HEK293 (cell line): ENCODE measurements around the gene CAMK2N2.
A peak's percentile ranks its signal among the peaks of the same experiment; 100 is the strongest.

ENCODE experiments used
- CTCF ChIA-PET: fragments of 350-600 bp; formaldehyde crosslinking; extraction: SDS; loops from one replicate; lab custom pipeline; 2021; ENCODE audit warnings: antibody characterized with exemption; lab: Yijun Ruan, JAX
- POLR2A ChIA-PET: fragments of 300-600 bp; formaldehyde crosslinking; extraction: SDS; loops from one replicate; lab custom pipeline; 2020; ENCODE audit warnings: antibody characterized with exemption, inconsistent platforms; lab: Yijun Ruan, JAX
- H3K27ac ChIP-seq: fragments of 200-500 bp; sonication (Bioruptor generic); 2 replicates; pipeline ENCODE4 v1.5.1; 2014; ENCODE audit warnings: low read depth, low read length, control low read depth, inconsistent platforms; ENCODE audit errors: extremely low read depth
- H3K36me3 ChIP-seq, 2 experiments: fragments of 200-500 bp in 1 of 2; sonication (Bioruptor generic) in 1 of 2; 1 replicate in 1 of 2; 2 replicates in 1 of 2; pipeline ENCODE4 v1.5.1; 2014 to 2017; ENCODE audit warnings: inconsistent platforms in 2 of 2, low read length in 2 of 2; ENCODE audit not compliant: control insufficient read depth in 2 of 2, insufficient read depth in 1 of 2
- H3K4me1 ChIP-seq: fragments of 200-500 bp; sonication (Bioruptor generic); 2 replicates; pipeline ENCODE4 v1.5.1; 2014; ENCODE audit warnings: mild to moderate bottlenecking, low read length, inconsistent platforms; ENCODE audit not compliant: control insufficient read depth, insufficient read depth
- H3K4me3 ChIP-seq: 2 replicates; pipeline ENCODE4 v1.5.1; 2011; ENCODE audit warnings: low read depth, mild to moderate bottlenecking, control low read depth, low read length, moderate library complexity
- H3K9me3 ChIP-seq: fragments of 200-500 bp; sonication (Bioruptor generic); 2 replicates; pipeline ENCODE4 v1.5.1; 2014; ENCODE audit warnings: low read depth, low read length, inconsistent platforms; ENCODE audit not compliant: control insufficient read depth, insufficient read depth
- BCL11B ChIP-seq: fragments of 450-650 bp; formaldehyde crosslinking; IDR thresholded peaks from 2 replicates; pipeline ENCODE4 v1.5.1; 2016; ENCODE audit warnings: low read depth, missing biosample characterization, missing genetic modification characterization
- GLI2 ChIP-seq: fragments of 450-650 bp; formaldehyde crosslinking; IDR thresholded peaks from 2 replicates; pipeline ENCODE4; 2017; ENCODE audit warnings: missing biosample characterization, missing genetic modification characterization, low read depth, borderline replicate concordance
- GLIS2 ChIP-seq: fragments of 450-650 bp; formaldehyde crosslinking; IDR thresholded peaks from 2 replicates; pipeline ENCODE4 v1.5.1; 2016; ENCODE audit warnings: missing biosample characterization, missing genetic modification characterization
- HOXD13 ChIP-seq: sonication (generic); formaldehyde crosslinking; IDR thresholded peaks from 2 replicates; pipeline ENCODE4 v1.8.0; 2022; ENCODE audit warnings: missing genetic modification reagents, borderline replicate concordance
- KLF16 ChIP-seq: fragments of 450-650 bp; formaldehyde crosslinking; IDR thresholded peaks from 2 replicates; pipeline ENCODE4 v1.5.1; 2017; ENCODE audit warnings: missing biosample characterization, missing genetic modification characterization
- KLF7 ChIP-seq: fragments of 450-650 bp; formaldehyde crosslinking; IDR thresholded peaks from 2 replicates; pipeline ENCODE4 v1.5.1; 2016; ENCODE audit warnings: missing biosample characterization, missing genetic modification characterization, borderline replicate concordance
- RBAK ChIP-seq: fragments of 450-650 bp; formaldehyde crosslinking; IDR thresholded peaks from 2 replicates; pipeline ENCODE4 v1.5.1; 2016; ENCODE audit warnings: missing biosample characterization, missing genetic modification characterization
- SP3 ChIP-seq: fragments of 450-650 bp; formaldehyde crosslinking; IDR thresholded peaks from 2 replicates; pipeline ENCODE4 v1.5.1; 2016; ENCODE audit warnings: missing biosample characterization, missing genetic modification characterization
- TCF7L2 ChIP-seq: IDR thresholded peaks from 2 replicates; pipeline ENCODE4 v1.6.1; 2011; ENCODE audit warnings: low read depth, mild to moderate bottlenecking, inconsistent platforms, low read length, moderate library complexity, borderline replicate concordance
- ZBTB17 ChIP-seq: fragments of 450-650 bp; formaldehyde crosslinking; IDR thresholded peaks from 2 replicates; pipeline ENCODE4 v1.5.1; 2016; ENCODE audit warnings: missing biosample characterization, missing genetic modification characterization
- ZBTB8A ChIP-seq: fragments of 450-650 bp; formaldehyde crosslinking; IDR thresholded peaks from 2 replicates; pipeline ENCODE4 v1.5.1; 2016; ENCODE audit warnings: missing biosample characterization, missing genetic modification characterization
- ZEB2 ChIP-seq: fragments of 450-650 bp; formaldehyde crosslinking; IDR thresholded peaks from 2 replicates; pipeline ENCODE4 v1.5.1; 2016; ENCODE audit warnings: missing biosample characterization, missing genetic modification characterization
- ZNF10 ChIP-seq: fragments of 450-650 bp; formaldehyde crosslinking; IDR thresholded peaks from 2 replicates; pipeline ENCODE4 v1.5.1; 2017; ENCODE audit warnings: missing biosample characterization, missing genetic modification characterization
- ZNF16 ChIP-seq: fragments of 450-650 bp; formaldehyde crosslinking; IDR thresholded peaks from 2 replicates; pipeline ENCODE4 v1.5.1; 2016; ENCODE audit warnings: low read depth, missing biosample characterization, missing genetic modification characterization
- ZNF169 ChIP-seq: fragments of 450-650 bp; formaldehyde crosslinking; IDR thresholded peaks from 2 replicates; pipeline ENCODE4 v1.5.1; 2016; ENCODE audit warnings: missing biosample characterization, missing genetic modification characterization
- ZNF175 ChIP-seq: fragments of 450-650 bp; formaldehyde crosslinking; IDR thresholded peaks from 2 replicates; pipeline ENCODE4 v1.5.1; 2016; ENCODE audit warnings: missing biosample characterization, missing genetic modification characterization
- ZNF239 ChIP-seq: fragments of 450-650 bp; formaldehyde crosslinking; IDR thresholded peaks from 2 replicates; pipeline ENCODE4 v1.5.1; 2016; ENCODE audit warnings: missing biosample characterization, missing genetic modification characterization
- ZNF266 ChIP-seq: fragments of 450-650 bp; formaldehyde crosslinking; IDR thresholded peaks from 2 replicates; pipeline ENCODE4 v1.5.1; 2016; ENCODE audit warnings: missing biosample characterization, missing genetic modification characterization, low read depth
- ZNF292 ChIP-seq: fragments of 450-650 bp; formaldehyde crosslinking; IDR thresholded peaks from 2 replicates; pipeline ENCODE4 v1.5.1; 2016; ENCODE audit warnings: low read depth, missing biosample characterization, missing genetic modification characterization, borderline replicate concordance
- ZNF350 ChIP-seq: fragments of 450-650 bp; formaldehyde crosslinking; IDR thresholded peaks from 2 replicates; pipeline ENCODE4 v1.5.0; 2017; ENCODE audit warnings: missing biosample characterization, mild to moderate bottlenecking, missing genetic modification characterization
- ZNF394 ChIP-seq: fragments of 450-650 bp; formaldehyde crosslinking; IDR thresholded peaks from 2 replicates; pipeline ENCODE4 v1.5.1; 2016; ENCODE audit warnings: missing biosample characterization, missing genetic modification characterization, mild to moderate bottlenecking, moderate library complexity, borderline replicate concordance
- ZNF404 ChIP-seq: fragments of 450-650 bp; formaldehyde crosslinking; IDR thresholded peaks from 2 replicates; pipeline ENCODE4 v1.5.1; 2017; ENCODE audit warnings: missing biosample characterization, missing genetic modification characterization
- ZNF473 ChIP-seq: fragments of 450-650 bp; formaldehyde crosslinking; IDR thresholded peaks from 2 replicates; pipeline ENCODE4 v1.5.1; 2017; ENCODE audit warnings: missing biosample characterization, missing genetic modification characterization
- ZNF521 ChIP-seq: fragments of 450-650 bp; formaldehyde crosslinking; IDR thresholded peaks from 2 replicates; pipeline ENCODE4 v1.5.1; 2017; ENCODE audit warnings: missing biosample characterization, mild to moderate bottlenecking, missing genetic modification characterization
- ZNF549 ChIP-seq: fragments of 450-650 bp; IDR thresholded peaks from 2 replicates; pipeline ENCODE4 v1.5.1; 2018; ENCODE audit warnings: missing biosample characterization, missing genetic modification characterization, mild to moderate bottlenecking, inconsistent platforms, moderate library complexity
- ZNF677 ChIP-seq: fragments of 450-650 bp; IDR thresholded peaks from 2 replicates; pipeline ENCODE4 v1.5.0; 2018; ENCODE audit warnings: missing biosample characterization, mild to moderate bottlenecking, missing genetic modification characterization, moderate library complexity
- ZNF76 ChIP-seq: fragments of 450-650 bp; formaldehyde crosslinking; IDR thresholded peaks from 2 replicates; pipeline ENCODE4; 2016; ENCODE audit warnings: low read depth, missing biosample characterization, missing genetic modification characterization, borderline replicate concordance
- ZNF768 ChIP-seq: fragments of 450-650 bp; formaldehyde crosslinking; IDR thresholded peaks from 2 replicates; pipeline ENCODE4 v1.5.1; 2018; ENCODE audit warnings: missing biosample characterization, mild to moderate bottlenecking, missing genetic modification characterization
- ZNF785 ChIP-seq: fragments of 450-650 bp; formaldehyde crosslinking; IDR thresholded peaks from 2 replicates; pipeline ENCODE4 v1.5.1; 2016; ENCODE audit warnings: missing biosample characterization, missing genetic modification characterization
- ZSCAN23 ChIP-seq: fragments of 450-650 bp; formaldehyde crosslinking; IDR thresholded peaks from 2 replicates; pipeline ENCODE4 v1.5.1; 2016; ENCODE audit warnings: missing biosample characterization, missing genetic modification characterization
- ZSCAN30 ChIP-seq: fragments of 450-650 bp; IDR thresholded peaks from 2 replicates; pipeline ENCODE4 v1.5.1; 2018; ENCODE audit warnings: missing biosample characterization, mild to moderate bottlenecking, missing genetic modification characterization, moderate library complexity
- TF ChIP-seq, protein P1 (sequence below): fragments of 450-650 bp; formaldehyde crosslinking; IDR thresholded peaks from 2 replicates; pipeline ENCODE4 v1.5.1; 2016; ENCODE audit warnings: missing biosample characterization, missing genetic modification characterization
- TF ChIP-seq, protein P2 (sequence below): fragments of 450-650 bp; formaldehyde crosslinking; IDR thresholded peaks from 2 replicates; pipeline ENCODE4 v1.5.1; 2016; ENCODE audit warnings: missing biosample characterization, missing genetic modification characterization
- TF ChIP-seq, protein P3 (sequence below): fragments of 450-650 bp; formaldehyde crosslinking; IDR thresholded peaks from 2 replicates; pipeline ENCODE4 v1.5.1; 2016; ENCODE audit warnings: missing biosample characterization, missing genetic modification characterization

CAMK2N2 gene

DNA sequence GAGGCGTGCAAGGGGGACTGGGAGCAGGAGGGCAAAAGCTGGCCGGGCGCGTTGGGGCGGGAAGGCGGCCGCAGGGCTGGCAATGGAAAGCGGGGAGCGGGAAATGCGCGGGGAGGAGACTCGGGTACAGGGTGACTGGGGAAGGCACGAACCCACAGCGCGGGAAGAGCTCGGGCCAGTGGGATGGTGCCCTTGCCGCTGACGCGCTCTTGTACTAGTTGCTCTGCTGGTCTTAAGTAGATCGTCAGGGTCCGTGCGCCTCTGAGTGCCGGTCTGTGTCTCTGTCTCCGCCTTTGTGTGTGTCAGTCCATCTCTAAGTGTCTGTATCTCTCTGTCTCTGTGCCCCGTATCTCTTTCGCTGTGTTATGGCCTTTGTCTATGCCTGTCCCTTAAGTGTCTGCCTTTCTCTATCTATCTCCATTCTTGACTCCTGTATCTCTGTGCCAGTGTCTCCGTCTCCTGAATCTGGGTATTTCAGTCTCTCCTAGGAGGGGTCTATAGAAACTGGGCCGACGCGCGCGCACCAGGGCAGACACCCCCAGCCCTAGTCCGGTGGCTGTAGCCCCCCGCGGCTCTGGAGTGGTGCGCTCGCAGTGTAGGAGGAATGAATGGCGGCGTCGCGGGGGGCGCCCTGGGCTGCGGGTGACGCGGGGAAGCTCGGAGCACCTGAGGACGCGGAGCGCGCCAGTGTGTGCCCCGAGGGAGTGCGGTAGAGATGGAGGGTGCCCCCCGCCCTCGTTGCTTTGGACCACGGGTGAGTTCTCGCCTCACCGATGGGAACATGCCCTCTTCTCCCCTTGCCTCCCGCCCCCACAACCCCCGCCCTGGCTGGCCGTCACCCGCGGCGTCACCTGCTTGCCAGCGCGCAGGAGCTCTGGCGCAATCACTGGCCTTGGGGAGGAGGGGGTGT lies 756 bp upstream of the CAMK2N2 start (continued):
- TF ChIP-seq, protein P1, sequence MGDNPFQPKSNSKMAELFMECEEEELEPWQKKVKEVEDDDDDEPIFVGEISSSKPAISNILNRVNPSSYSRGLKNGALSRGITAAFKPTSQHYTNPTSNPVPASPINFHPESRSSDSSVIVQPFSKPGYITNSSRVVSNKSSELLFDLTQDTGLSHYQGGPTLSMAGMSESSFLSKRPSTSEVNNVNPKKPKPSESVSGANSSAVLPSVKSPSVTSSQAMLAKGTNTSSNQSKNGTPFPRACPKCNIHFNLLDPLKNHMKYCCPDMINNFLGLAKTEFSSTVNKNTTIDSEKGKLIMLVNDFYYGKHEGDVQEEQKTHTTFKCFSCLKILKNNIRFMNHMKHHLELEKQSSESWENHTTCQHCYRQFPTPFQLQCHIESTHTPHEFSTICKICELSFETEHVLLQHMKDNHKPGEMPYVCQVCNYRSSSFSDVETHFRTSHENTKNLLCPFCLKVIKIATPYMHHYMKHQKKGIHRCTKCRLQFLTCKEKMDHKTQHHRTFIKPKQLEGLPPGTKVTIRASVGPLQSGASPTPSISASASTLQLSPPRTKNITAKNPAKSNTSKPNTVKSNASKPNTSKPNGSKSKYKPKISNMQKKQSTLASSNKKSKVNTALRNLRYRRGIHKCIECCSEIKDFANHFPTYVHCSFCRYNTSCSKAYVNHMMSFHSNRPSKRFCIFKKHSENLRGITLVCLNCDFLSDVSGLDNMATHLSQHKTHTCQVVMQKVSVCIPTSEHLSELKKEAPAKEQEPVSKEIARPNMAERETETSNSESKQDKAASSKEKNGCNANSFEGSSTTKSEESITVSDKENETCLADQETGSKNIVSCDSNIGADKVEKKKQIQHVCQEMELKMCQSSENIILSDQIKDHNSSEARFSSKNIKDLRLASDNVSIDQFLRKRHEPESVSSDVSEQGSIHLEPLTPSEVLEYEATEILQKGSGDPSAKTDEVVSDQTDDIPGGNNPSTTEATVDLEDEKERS, result no peak
- no peak for TF ChIP-seq TCF7L2
- peak; percentile 88 for TF ChIP-seq ZBTB8A (tag by site-specific recombination)
- TF ChIP-seq ZNF169 (tag by site-specific recombination), result no peak
- TF ChIP-seq BCL11B, result peak; percentile 36; the same call in 1 of the 2 replicates
- TF ChIP-seq ZNF394 (tag by site-specific recombination), result peak; percentile 8; the same call in 1 of the 2 replicates
- no peak for TF ChIP-seq ZNF239 (tag by site-specific recombination)
- TF ChIP-seq ZNF785 (tag by site-specific recombination), result no peak
- TF ChIP-seq SP3 (tag by site-specific recombination), result peak; percentile 87

DNA sequence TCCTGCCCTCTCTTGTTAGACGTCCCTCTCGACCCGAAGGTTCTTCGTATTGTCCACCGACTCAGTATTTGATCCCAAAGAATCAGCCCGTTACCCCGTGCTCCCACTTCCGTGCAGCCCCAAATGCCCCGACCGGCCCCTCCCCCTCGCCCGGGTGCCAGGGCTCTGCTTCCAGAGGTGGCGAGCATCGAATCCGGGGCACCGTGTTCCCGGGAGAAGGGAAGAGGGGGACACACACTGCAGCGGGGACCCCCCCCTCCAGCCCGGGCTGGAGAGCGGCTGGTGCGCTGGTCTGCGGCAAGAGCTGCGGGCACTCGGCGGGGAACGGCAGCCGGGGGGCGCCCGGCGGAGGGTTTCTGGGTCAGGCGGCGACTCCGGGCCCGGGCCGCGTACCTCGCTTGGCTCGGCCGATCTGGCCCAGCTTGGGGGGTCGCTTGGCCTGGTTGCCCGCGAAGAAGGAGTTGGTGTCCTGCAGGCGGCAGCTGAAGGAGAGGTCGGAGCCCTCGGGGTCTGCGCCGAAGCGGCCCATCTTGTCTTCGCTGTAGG lies 556 bp downstream of the CAMK2N2 start:
- CTCF ChIA-PET, result interaction anchor here (1.3 kb wide), 1 partner anchor 31 kb away, joined by 3 read pairs; no protein-coding TSS in a partner anchor
- Histone ChIP-seq H3K27ac (peak overlapping the region; percentile 31; the same call in 1 of the 2 replicates), H3K36me3 (peaks cover 0 to 6% of the 10 kb centered on the region in 2 experiments; a peak in 1 of 3 replicates), H3K4me3 (peak overlapping the region; percentile 50), H3K4me1 (no peaks in the 10 kb centered on the region; the same call in 1 of the 2 replicates), H3K9me3 (no peaks in the 10 kb centered on the region)
- POLR2A ChIA-PET, result interaction anchor here (0.6 to 1.3 kb wide), 4 partner anchors 34 to 279 kb away, joined by 3 to 7 read pairs (median 3); no protein-coding TSS in a partner anchor
- no peak for TF ChIP-seq ZBTB17 (tag by site-specific recombination)
- TF ChIP-seq ZNF677 (tag by site-specific recombination), result no peak
- TF ChIP-seq RBAK (tag by site-specific recombination), result no peak
- TF ChIP-seq, protein P2, sequence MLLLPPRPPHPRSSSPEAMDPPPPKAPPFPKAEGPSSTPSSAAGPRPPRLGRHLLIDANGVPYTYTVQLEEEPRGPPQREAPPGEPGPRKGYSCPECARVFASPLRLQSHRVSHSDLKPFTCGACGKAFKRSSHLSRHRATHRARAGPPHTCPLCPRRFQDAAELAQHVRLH, result no peak
- TF ChIP-seq KLF7 (tag by site-specific recombination), result no peak
- no peak for TF ChIP-seq ZNF16 (tag by site-specific recombination)
- no peak for TF ChIP-seq ZNF549 (tag by site-specific recombination)
- TF ChIP-seq ZNF521 (tag by site-specific recombination), result no peak
- no peak for TF ChIP-seq ZNF266 (tag by site-specific recombination)
- TF ChIP-seq, protein P3, sequence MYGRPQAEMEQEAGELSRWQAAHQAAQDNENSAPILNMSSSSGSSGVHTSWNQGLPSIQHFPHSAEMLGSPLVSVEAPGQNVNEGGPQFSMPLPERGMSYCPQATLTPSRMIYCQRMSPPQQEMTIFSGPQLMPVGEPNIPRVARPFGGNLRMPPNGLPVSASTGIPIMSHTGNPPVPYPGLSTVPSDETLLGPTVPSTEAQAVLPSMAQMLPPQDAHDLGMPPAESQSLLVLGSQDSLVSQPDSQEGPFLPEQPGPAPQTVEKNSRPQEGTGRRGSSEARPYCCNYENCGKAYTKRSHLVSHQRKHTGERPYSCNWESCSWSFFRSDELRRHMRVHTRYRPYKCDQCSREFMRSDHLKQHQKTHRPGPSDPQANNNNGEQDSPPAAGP (tag by site-specific recombination), result no peak
- no peak for TF ChIP-seq ZNF350
- TF ChIP-seq ZNF292 (tag by site-specific recombination), result no peak
- TF ChIP-seq HOXD13 (CRISPR knock-in tag), result no peak
- no peak for TF ChIP-seq ZNF768 (tag by site-specific recombination)
- TF ChIP-seq ZNF10 (tag by site-specific recombination), result no peak
- no peak for TF ChIP-seq ZEB2
- no peak for TF ChIP-seq GLI2
- no peak for TF ChIP-seq ZNF76
- TF ChIP-seq KLF16, result no peak
- TF ChIP-seq ZSCAN30 (tag by site-specific recombination), result no peak
- TF ChIP-seq ZNF175 (tag by site-specific recombination), result no peak
- TF ChIP-seq ZNF473, result no peak
- peak; percentile 62 for TF ChIP-seq GLIS2 (tag by site-specific recombination)
- no peak for TF ChIP-seq ZNF404
- TF ChIP-seq ZBTB8A (tag by site-specific recombination), result peak; percentile 73
- TF ChIP-seq ZSCAN23 (tag by site-specific recombination), result no peak
